ENCODE data around the gene TACR2. TPM values are rescaled to one million over a fixed set of nuclear protein-coding genes. Genes with fewer than 3 reads are reported as not detected.

Gene TACR2
- 0.04 TPM in 1 of 2 replicates, not detected in the other for total RNA-seq (2014; rRNA removed; shearing (Covaris generic))

DNA sequence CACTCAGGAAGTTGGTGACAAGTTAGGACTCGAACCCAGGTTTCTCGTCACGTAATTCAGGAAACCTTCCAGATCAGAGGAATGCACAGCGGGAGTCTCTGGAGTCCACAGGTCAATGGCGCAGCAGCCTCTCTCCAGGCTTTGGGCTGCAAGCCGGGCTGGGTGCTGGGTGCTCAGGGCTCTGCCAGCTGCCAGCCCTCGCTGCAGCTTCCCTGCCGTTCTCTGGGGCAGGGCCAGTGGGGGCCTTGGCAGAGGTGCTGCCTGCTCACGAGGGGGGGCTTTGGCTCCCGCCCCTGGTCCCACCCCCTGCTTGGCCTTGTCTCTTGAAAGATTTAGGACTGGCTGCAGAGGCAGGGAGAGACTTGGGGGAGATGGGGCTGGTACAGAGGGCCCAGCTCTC, at the start of gene TACR2:
TSS of gene TACR2 (minus strand) at position 224 of the 400 bp plus-strand sequence. CDS start 595 bp downstream, outside the sequence.
- Histone ChIP-seq H3K9me3 (replicated peaks) (no peaks in the 10 kb centered on the region), H3K27ac (no peak within 1 kb of the TSS), H3K4me1 (no peaks in the 10 kb centered on the region), H3K27me3 (no peaks in the 10 kb centered on the region), H3K36me3 (no peaks in the 10 kb centered on the region), H3K4me3 (no peak within 1 kb of the TSS)
- no peak for DNase-seq

DNA sequence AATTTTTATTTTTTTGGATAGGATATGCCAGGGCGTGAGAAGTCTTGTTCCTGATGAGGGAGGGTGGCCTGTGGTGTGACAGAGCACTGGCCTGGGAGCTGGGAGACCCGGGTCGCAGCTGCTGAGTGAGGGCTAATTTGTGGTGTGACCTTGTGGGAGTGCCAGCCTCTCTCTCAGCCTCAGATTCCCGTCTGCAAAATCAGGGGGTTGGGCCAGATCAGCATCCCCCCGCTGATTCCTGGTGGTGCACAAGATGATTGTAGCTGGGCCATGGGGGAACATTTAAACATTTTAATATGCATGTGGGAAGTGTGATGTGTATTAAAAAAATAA, 49.4 kb upstream of the TACR2 start:
- Histone ChIP-seq H3K4me1 (peaks cover 51% of the 10 kb centered on the region), H3K9me3 (replicated peaks) (no peaks in the 10 kb centered on the region), H3K27ac (peak overlapping the region; percentile 34; the same call in 1 of the 2 replicates), H3K4me3 (no peak overlapping the region), H3K27me3 (no peaks in the 10 kb centered on the region), H3K36me3 (no peaks in the 10 kb centered on the region)
- peak; percentile 26 to 50 for DNase-seq

DNA sequence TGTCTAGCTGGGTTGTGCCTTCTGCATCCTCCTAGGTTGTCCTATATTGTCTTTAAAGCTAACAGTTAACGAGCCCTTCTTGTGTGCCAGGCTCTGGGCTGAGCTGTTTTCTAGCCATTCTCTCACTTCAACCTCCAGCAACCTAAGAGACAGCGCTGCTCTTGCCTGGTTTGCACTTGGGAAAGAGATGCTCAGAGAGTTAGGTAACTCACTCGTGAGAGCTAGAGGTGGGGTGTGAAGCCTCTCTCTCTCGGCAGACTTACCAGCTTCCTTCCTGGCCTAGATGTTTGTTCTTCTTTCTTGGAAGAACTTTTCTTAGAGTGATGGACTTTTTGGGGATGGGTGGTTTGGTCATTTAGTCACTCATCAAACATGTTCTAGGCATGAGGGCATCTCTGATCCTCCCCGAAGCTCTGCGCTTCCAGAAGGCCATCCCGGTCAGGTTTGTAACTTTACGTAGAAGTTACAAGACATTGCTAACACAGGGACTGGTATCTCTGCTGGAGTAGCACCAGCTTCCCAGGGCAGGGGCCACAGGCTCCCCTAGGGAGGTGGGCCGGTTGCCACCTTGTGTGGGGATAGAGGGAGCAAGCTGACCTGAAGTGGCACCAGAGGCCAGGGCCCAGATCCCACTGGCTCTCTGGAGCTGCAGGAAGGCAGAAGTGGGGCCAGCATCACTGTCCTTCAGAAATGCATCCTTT, 48.9 kb upstream of the TACR2 start:
- peak overlapping the region; percentile 34; the same call in 1 of the 2 replicates for H3K27ac ChIP-seq
- no peaks in the 10 kb centered on the region for H3K27me3 ChIP-seq
- peaks cover 48% of the 10 kb centered on the region for H3K4me1 ChIP-seq
- no peaks in the 10 kb centered on the region for H3K9me3 ChIP-seq (replicated peaks)
- DNase-seq, result no peak
- no peaks in the 10 kb centered on the region for H3K36me3 ChIP-seq
- no peak overlapping the region for H3K4me3 ChIP-seq

DNA sequence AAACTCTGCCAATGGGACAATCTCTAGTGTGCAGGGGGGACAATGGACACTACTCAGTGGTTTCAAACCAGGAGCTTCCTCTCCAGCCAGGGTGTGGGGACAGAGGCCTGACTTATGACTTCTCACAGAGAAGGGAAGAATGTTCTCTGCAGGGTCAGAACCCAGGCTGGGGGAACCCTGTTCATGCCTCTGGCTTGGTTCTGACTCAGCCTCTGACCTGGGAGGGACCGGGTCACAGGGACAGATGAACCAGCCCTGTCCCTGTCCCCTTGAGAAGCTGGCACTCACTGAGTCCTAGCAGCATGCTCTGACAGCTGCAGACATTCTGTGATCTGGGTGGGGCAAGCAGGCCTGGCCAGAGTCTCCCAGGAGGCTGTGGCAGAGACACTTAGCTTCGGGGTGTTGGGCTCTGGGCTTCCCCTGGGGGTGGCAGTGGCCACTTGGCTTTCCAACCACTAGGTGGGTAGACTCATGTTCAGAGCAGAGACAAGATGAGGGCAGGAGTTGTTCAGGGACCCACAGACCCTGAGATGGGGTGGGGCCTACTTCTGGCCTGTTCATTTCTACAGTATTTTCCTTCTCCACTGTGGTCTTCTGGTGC, 48.2 kb upstream of the TACR2 start:
- Histone ChIP-seq H3K4me3 (no peak overlapping the region), H3K4me1 (peaks cover 44% of the 10 kb centered on the region), H3K9me3 (replicated peaks) (no peaks in the 10 kb centered on the region), H3K27me3 (no peaks in the 10 kb centered on the region), H3K36me3 (no peaks in the 10 kb centered on the region), H3K27ac (no peak overlapping the region)
- DNase-seq, result peak in 1 of 2 experiments; percentile 45

DNA sequence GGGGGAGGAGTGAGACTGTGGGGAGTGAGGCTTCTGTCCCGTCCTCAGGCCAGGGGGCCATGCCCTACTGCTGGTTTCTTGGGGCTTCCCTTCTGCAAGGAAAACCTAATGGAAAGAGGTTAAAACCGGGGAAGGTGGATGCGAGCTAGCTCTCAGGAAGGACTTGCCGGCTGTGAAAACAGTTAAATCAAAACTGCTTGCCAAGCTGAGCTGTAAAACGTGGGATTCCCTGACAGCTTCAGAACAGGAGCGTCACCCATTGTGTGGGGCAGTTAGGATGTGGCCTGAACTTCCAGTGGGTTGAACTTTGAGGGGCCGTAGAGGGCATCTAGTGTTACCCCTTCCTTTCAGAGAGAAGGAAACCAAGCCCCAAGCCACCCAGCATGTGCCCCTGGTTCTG, 47.7 kb upstream of the TACR2 start:
- Histone ChIP-seq H3K4me1 (peaks cover 39% of the 10 kb centered on the region), H3K36me3 (no peaks in the 10 kb centered on the region), H3K27ac (no peak overlapping the region), H3K27me3 (no peaks in the 10 kb centered on the region), H3K9me3 (replicated peaks) (no peaks in the 10 kb centered on the region), H3K4me3 (no peak overlapping the region)
- DNase-seq, result no peak

DNA sequence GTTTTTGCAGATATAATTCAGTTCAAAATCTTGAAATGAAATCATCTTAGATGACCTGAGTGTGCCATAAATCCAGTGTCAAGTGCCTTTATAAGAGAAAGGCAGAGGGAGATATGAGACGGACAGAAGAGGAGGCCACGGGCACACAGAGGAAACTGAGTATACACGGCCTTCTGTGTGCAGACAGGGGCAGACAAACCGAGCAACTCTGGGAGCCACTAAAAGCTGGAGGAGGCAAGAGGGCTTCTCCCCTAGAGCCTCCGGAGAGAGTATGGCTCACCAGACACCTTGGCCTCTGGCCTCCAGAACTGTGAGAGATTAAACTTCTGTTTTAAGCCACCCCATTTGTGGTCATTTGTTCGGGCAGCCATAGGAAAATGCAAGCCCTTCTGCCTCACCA, 47.2 kb upstream of the TACR2 start:
- no peak overlapping the region for H3K27ac ChIP-seq
- no peaks in the 10 kb centered on the region for H3K27me3 ChIP-seq
- H3K9me3 ChIP-seq (replicated peaks), result no peaks in the 10 kb centered on the region
- no peak for DNase-seq
- H3K4me1 ChIP-seq, result peaks cover 35% of the 10 kb centered on the region
- no peak overlapping the region for H3K4me3 ChIP-seq
- H3K36me3 ChIP-seq, result no peaks in the 10 kb centered on the region

DNA sequence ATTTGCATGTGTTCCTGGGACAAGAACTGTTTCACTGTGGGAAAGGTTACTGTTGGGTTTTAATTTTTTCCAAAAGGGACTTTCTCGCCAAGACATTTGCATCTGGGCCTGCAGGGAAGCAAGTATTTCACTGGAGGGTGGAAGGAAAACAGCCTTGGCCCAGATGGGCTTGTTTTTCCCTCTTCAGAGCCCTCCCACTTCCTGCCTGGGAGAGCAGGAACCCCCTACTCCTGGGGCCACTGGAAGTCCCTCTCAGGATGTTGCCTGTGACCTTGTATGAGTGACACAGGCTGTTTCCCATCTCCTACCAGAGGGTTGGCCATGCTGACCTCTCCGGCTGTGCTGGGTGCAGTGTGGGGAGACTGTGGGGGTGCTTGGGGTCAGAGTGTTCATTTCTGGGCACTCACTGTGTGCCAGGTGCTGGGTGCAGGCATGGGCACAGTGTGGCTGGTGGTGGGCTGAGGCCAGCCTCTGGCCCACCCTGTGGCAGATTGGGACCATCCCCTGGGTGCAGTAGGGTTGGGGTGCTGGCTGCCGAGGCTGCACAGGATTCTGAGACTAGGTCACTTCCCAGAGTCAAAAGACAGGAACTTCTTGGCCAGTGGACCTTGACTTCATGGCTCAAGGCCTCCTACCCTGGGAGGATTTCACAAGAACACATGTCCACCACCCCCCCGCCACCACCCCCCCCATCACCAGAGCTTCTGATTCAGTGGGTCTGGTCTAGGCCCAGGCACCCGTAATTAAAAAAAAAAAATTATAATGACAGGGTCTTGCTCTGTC, 44.7 kb upstream of the TACR2 start:
- H3K27ac ChIP-seq, result no peak overlapping the region
- no peaks in the 10 kb centered on the region for H3K36me3 ChIP-seq
- H3K9me3 ChIP-seq (replicated peaks), result no peaks in the 10 kb centered on the region
- peaks cover 20% of the 10 kb centered on the region for H3K4me1 ChIP-seq
- no peak for DNase-seq
- no peaks in the 10 kb centered on the region for H3K27me3 ChIP-seq
- no peak overlapping the region for H3K4me3 ChIP-seq

DNA sequence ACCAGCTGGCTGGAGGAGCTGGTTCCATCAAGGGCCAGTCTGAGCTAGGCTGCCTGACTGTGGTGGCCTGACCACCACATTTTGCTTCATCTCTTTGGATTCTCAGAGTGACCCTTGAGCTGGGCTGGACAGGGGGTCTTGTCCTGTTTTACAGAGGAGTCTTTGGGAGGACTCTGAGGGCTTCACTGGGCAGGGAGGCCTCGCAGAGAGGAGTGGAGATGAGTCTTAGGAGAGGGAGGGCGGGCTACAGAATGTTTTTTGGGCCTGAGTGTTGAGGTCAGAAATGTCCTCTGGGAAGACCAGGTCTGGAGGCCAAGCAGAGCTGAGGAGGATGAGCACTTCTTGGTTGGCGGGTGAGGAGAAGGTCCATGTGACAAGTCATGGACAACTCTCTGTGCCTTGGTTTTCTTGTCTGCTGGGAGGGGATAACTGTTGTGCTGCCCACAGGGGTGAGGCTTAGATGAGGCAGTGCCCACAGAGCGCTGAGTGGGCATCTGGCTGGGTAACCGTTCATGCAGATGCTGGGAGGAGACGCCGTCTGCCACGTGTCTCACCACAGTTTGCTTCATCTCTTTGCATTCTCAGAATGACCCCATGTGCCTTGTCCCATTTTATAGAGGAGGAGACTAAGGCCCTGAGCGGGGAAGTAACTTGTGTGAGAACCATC, 44.0 kb upstream of the TACR2 start:
- no peaks in the 10 kb centered on the region for H3K9me3 ChIP-seq (replicated peaks)
- peaks cover 13% of the 10 kb centered on the region for H3K4me1 ChIP-seq
- H3K4me3 ChIP-seq, result no peak overlapping the region
- no peak for DNase-seq
- H3K27me3 ChIP-seq, result no peaks in the 10 kb centered on the region
- no peak overlapping the region for H3K27ac ChIP-seq
- H3K36me3 ChIP-seq, result no peaks in the 10 kb centered on the region

DNA sequence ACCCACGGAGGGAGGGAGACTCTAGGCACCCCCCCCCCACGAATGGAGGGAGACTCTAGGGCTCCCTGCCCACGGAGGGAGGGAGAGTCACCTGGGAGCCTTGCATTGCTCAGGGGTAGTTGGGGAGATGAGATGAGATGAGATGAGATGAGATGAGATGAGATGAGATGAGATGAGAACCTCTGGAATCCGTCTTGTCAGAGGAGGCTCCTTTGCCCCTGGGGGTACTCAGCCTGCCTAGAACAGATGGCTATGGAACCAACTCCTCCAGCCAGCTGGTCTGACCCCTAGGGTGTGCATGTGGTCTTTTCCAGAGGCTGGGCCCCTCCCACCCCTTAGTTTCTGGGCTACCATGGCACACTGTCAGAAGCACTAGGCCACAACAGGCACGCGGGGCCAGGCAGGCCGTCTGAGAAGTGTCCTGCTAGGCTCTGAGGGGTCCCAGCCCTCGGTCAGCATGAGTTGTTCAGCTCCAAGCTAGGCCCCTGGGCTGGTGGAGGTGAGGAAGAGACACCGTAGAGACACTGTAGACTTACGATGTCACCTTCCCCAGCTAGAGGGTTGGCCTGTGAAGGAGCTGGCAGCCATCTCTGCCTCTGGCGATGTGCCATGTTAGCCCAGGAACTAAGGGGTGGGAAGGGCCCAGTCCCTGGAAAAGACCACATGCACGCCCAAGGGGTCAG, 43.3 kb upstream of the TACR2 start:
- H3K36me3 ChIP-seq, result no peaks in the 10 kb centered on the region
- H3K4me1 ChIP-seq, result peaks cover 6% of the 10 kb centered on the region
- no peaks in the 10 kb centered on the region for H3K27me3 ChIP-seq
- no peak overlapping the region for H3K27ac ChIP-seq
- no peaks in the 10 kb centered on the region for H3K9me3 ChIP-seq (replicated peaks)
- no peak overlapping the region for H3K4me3 ChIP-seq
- DNase-seq, result no peak

DNA sequence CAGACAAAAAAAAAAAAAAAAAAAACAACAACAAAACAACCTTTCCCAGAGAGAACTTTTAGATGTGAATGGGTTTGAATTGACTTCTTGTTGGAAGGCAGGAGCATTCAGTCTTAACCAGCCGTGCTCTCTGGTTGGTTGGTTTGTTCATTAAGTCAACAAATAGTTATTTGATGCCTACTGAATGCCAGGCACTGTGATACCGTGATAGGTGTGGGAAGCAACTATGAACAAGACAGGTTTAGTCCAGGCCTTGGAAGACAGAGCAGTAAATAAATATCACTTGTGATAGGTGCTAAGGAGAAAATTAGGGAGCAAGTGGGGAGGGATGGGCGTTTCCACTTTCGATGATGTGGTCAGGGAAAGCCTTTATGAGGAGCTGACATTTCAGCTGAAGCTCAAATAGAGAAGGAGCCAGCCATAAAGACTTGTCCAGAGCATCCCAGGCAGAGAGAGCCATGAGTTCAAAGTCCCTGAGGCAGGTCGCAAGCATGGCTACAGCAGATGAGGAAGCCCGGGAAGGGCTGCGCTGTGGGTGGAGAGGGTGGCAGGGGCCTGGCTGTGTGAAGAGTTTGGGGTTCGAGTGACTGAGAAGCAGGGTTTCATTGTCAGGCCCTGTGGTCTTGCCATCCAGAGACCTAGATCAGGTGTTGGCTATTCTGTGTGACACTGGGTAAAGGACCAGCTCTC, 42.5 kb upstream of the TACR2 start:
- H3K9me3 ChIP-seq (replicated peaks), result no peaks in the 10 kb centered on the region
- DNase-seq, result no peak
- no peak overlapping the region for H3K4me3 ChIP-seq
- H3K36me3 ChIP-seq, result no peaks in the 10 kb centered on the region
- H3K27me3 ChIP-seq, result no peaks in the 10 kb centered on the region
- no peak overlapping the region for H3K27ac ChIP-seq
- H3K4me1 ChIP-seq, result peaks cover 2% of the 10 kb centered on the region; the same call in 1 of the 2 replicates

DNA sequence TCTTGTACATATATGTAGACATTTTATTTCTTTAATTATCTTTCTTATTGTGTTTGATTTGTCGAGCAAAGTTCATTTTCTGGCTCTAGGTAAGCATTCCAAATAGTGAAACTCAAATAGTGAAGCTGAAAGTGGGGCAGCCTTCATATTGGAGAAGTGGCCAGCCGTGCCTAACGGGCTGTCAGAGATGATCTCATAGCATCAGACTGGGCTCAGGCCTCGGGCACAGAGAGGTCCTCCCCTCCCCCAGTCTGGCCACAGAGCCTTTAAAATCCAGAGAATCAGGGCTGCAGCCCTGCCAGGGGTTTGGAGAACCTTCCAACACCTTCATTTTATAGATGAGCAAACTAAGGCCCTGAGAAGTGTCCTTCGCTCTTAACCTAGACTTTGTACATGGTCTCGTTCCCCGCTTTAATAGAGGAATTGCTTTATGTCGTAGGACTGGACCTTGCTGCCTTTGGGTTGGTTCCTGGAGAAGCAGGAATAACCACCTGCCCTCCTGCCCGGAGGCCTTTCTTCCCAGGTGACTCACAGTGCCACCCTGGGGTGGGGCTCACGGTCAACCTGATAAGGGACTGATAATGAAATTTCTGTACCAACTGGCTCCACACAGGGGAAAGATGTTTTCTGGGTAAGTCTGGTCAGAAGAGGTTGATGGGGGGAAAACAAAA, 41.8 kb upstream of the TACR2 start:
- no peaks in the 10 kb centered on the region for H3K36me3 ChIP-seq
- DNase-seq, result no peak
- no peaks in the 10 kb centered on the region for H3K9me3 ChIP-seq (replicated peaks)
- no peak overlapping the region for H3K4me3 ChIP-seq
- H3K27me3 ChIP-seq, result no peaks in the 10 kb centered on the region
- 0 out of 2 replicates have a peak overlapping the region, but pooled peaks have one; percentile 14 for H3K27ac ChIP-seq
- peaks cover 2% of the 10 kb centered on the region; the same call in 1 of the 2 replicates for H3K4me1 ChIP-seq

DNA sequence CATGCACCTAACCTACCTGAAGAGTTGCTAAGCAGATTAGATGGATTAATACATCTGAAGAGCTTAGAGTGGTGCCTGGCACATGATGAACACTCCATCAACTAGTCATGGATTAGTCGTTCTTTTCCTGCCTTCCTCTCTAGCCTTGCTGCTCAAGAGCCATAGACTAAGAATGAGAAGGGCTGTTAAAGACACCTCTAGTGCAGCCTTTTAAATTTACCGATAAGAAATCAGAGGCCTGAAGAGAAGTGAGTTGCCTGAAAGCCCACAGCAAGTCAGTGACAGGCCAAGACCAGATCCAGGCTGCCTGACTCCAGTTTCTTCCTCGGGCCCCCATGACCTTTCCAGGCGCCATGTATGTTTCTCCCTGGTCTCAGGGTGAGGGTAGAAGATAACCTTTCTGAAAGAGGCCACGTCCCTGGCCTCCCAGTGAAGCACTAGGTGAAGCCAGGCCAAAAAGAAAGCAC, 41.1 kb upstream of the TACR2 start:
- Histone ChIP-seq H3K27ac (no peak overlapping the region), H3K4me3 (no peak overlapping the region), H3K4me1 (peaks cover 2% of the 10 kb centered on the region; the same call in 1 of the 2 replicates), H3K27me3 (no peaks in the 10 kb centered on the region), H3K36me3 (no peaks in the 10 kb centered on the region), H3K9me3 (replicated peaks) (no peaks in the 10 kb centered on the region)
- no peak for DNase-seq

DNA sequence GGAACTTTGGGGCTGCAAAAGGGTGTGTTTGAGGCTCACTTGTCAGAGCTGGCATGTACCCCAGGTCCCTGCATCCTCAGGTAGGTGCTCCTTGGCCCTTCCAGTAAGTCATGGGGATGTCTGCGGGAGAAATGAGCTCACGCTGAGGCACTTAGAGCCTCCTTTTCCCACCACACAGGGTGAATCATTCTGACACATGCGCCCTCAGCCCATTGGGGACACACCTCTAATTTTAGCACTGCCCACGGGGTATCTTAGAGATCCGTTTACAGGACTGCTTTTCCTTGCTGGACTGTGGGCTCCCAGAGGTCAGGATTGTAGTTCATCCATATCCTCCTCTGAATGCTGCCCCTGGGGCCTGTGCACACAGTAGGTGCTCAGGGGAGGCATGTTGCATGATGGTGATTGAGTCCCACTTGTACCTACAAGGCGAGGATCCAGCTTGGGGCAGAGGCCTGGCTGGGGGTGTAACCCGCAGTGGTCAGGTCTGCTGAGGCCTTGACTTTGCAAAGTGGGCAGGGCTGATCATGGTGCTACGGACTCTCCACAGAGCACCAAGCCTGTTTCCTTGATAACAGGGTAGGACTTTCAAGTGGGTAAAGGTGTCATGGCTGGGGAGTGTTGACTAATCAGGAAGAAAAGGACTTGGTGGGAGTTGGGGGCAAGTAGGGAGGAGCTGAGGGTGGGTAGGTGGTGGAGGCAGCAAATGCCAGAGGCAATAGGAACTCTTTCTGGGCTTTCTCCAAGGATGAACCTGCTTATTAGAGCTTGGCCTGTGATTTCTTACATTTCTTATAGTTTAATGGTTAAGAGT, 40.4 kb upstream of the TACR2 start:
- DNase-seq, result no peak
- Histone ChIP-seq H3K9me3 (replicated peaks) (no peaks in the 10 kb centered on the region), H3K4me3 (no peak overlapping the region), H3K27ac (no peak overlapping the region), H3K27me3 (no peaks in the 10 kb centered on the region), H3K4me1 (peaks cover 2% of the 10 kb centered on the region; the same call in 1 of the 2 replicates), H3K36me3 (no peaks in the 10 kb centered on the region)
